HEK293T (cell line): ENCODE results near the gene TTLL11.
"Not testable (repeated sequence)": the region's sequence is repeated elsewhere in the genome, so short reads cannot be mapped to it uniquely, and the experiment has no call there.

ENCODE experiments used
- ARNT ChIP-seq: fragments of 450-650 bp; IDR thresholded peaks from 2 replicates; pipeline ENCODE4 v1.6.1; 2017; ENCODE audit warnings: mild to moderate bottlenecking
- BHLHE40 ChIP-seq: fragments of 450-650 bp; IDR thresholded peaks from 2 replicates; pipeline ENCODE4 v1.6.1; 2016; ENCODE audit warnings: mild to moderate bottlenecking, moderate library complexity, borderline replicate concordance
- CTBP1 ChIP-seq: fragments of 450-650 bp; IDR thresholded peaks from 2 replicates; pipeline ENCODE4 v1.6.1; 2016; ENCODE audit warnings: borderline replicate concordance
- ELF4 ChIP-seq: fragments of 450-650 bp; IDR thresholded peaks from 2 replicates; pipeline ENCODE4 v1.6.1; 2017; ENCODE audit warnings: antibody characterized with exemption
- L3MBTL2 ChIP-seq: fragments of 450-650 bp; conservative IDR thresholded peaks from 2 replicates; pipeline ENCODE4 v1.6.1; 2016; ENCODE audit warnings: mild to moderate bottlenecking
- SP1 ChIP-seq: fragments of 450-650 bp; IDR thresholded peaks from 2 replicates; pipeline ENCODE4 v1.6.1; 2017
- SUZ12 ChIP-seq: fragments of 450-650 bp; IDR thresholded peaks from 2 replicates; pipeline ENCODE4 v1.6.1; 2016; ENCODE audit warnings: mild to moderate bottlenecking
- TARDBP ChIP-seq: fragments of 450-650 bp; IDR thresholded peaks from 2 replicates; pipeline ENCODE4 v1.6.1; 2016
- TF ChIP-seq, protein P1 (sequence below): fragments of 450-650 bp; IDR thresholded peaks from 2 replicates; pipeline ENCODE4 v1.6.1; 2016

DNA sequence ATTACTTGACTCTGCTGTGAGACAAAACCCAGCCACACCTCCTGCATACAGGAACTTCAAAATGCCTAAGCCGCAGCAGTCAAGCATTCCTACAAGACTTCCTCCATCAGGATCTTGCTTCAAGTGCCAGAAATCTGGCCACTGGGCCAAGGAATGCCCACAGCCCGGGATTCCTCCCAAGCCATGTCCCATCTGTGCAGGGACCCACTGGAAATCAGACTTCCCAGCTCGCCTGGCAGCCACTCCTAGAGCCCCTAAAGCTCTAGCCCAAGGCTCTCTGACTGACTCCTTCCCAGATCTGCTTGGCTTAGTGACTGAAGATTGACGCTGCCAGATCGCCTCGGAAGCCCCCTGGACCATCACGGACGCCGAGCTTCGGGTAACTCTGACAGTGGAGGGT lies 300.6 kb downstream of the TTLL11 start:
- not testable (repeated sequence) for TF ChIP-seq L3MBTL2, ELF4, TARDBP, CTBP1, BHLHE40, SP1, SUZ12, ARNT
- TF ChIP-seq, protein P1, sequence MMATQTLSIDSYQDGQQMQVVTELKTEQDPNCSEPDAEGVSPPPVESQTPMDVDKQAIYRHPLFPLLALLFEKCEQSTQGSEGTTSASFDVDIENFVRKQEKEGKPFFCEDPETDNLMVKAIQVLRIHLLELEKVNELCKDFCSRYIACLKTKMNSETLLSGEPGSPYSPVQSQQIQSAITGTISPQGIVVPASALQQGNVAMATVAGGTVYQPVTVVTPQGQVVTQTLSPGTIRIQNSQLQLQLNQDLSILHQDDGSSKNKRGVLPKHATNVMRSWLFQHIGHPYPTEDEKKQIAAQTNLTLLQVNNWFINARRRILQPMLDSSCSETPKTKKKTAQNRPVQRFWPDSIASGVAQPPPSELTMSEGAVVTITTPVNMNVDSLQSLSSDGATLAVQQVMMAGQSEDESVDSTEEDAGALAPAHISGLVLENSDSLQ = not testable (repeated sequence)
